NK-92 (cell line): ENCODE data around the gene TIMM44.
"Not testable (repeated sequence)": the region's sequence is repeated elsewhere in the genome, so short reads cannot be mapped to it uniquely, and the experiment has no call there.

Experiments used
- DNase-seq: peaks from one replicate; lab custom pipeline; 2025; ENCODE audit not compliant: unreplicated experiment; lab: John Stamatoyannopoulos, UW

The TIMM44 gene

GRCh38 chr19:7926021-7926726 lies 17.3 kb downstream of the TIMM44 start, which contains the start of gene CTXN1:
TSS of gene CTXN1 (minus strand) at chr19:7926135. CDS start at chr19:7925538, 597 bp downstream.
- no peak for DNase-seq

- DNase-seq = no peak
These were observed 18.2 kb downstream of the TIMM44 start for GRCh38 chr19:7925171-7925851.

GRCh38 chr19:7924651-7925170 lies 18.8 kb downstream of the TIMM44 start:
- no peak for DNase-seq

GRCh38 chr19:7924241-7924640 lies 19.2 kb downstream of the TIMM44 start:
- DNase-seq = no peak

- DNase-seq = no peak
These were observed 19.9 kb downstream of the TIMM44 start for GRCh38 chr19:7923295-7924191.

- DNase-seq = no peak
These were observed 20.6 kb downstream of the TIMM44 start for GRCh38 chr19:7922836-7923195.

GRCh38 chr19:7921967-7922835 lies 21.3 kb downstream of the TIMM44 start:
- DNase-seq = no peak

- no peak for DNase-seq
These were observed 22.0 kb downstream of the TIMM44 start for GRCh38 chr19:7921302-7921966.

GRCh38 chr19:7920519-7921301 lies 22.8 kb downstream of the TIMM44 start:
- DNase-seq = peak; percentile 98

- peak; percentile 56 for DNase-seq
These were observed 23.6 kb downstream of the TIMM44 start, which contains the start of gene SNAPC2 for GRCh38 chr19:7919610-7920518. TSS of gene SNAPC2 (plus strand) at chr19:7920338. CDS start at chr19:7920367, 29 bp downstream.

GRCh38 chr19:7918615-7919421 lies 24.6 kb downstream of the TIMM44 start:
- DNase-seq = no peak

- not testable (repeated sequence) for DNase-seq
These were observed 25.3 kb downstream of the TIMM44 start for GRCh38 chr19:7918062-7918614.

GRCh38 chr19:7917267-7918061 lies 26.0 kb downstream of the TIMM44 start:
- no peak for DNase-seq

GRCh38 chr19:7916955-7917266 lies 26.6 kb downstream of the TIMM44 start:
- DNase-seq = no peak

GRCh38 chr19:7916103-7916954 lies 27.1 kb downstream of the TIMM44 start:
- no peak for DNase-seq
